GM23248 (cell line): ENCODE results near the gene SCN4A. TPM values are rescaled to one million over a fixed set of nuclear protein-coding genes. Genes with fewer than 3 reads are reported as not detected.

ENCODE experiments used
- DNase-seq: peaks from one replicate; pipeline ENCODE4 v3.0.0-alpha.2; 2015
- H2AFZ ChIP-seq: fragments of 200-600 bp; sonication (generic); 2 replicates; pipeline ENCODE4 v1.6.1; 2016; ENCODE audit warnings: antibody characterized with exemption
- H3F3A ChIP-seq: fragments of 200-600 bp; sonication (generic); 2 replicates; pipeline ENCODE4 v1.6.1; 2016; ENCODE audit warnings: mild to moderate bottlenecking, antibody characterized with exemption, mixed run types; ENCODE audit not compliant: insufficient read depth
- H3K27ac ChIP-seq: fragments of 200-600 bp; sonication (generic); 2 replicates; pipeline ENCODE4 v1.5.1; 2016; ENCODE audit warnings: mild to moderate bottlenecking
- H3K27me3 ChIP-seq: fragments of 200-600 bp; sonication (generic); replicated peaks from 2 replicates; pipeline ENCODE4 v1.6.1; 2016; ENCODE audit warnings: mild to moderate bottlenecking; ENCODE audit not compliant: insufficient read depth
- H3K36me3 ChIP-seq: fragments of 200-600 bp; sonication (generic); 2 replicates; pipeline ENCODE4 v1.6.1; 2016; ENCODE audit warnings: low read depth, mild to moderate bottlenecking
- H3K4me1 ChIP-seq: fragments of 200-600 bp; sonication (generic); 2 replicates; pipeline ENCODE4 v1.6.1; 2016; ENCODE audit warnings: mild to moderate bottlenecking; ENCODE audit not compliant: insufficient read depth
- H3K4me2 ChIP-seq: fragments of 200-600 bp; sonication (generic); one replicate; pipeline ENCODE4 v1.6.1; 2016; ENCODE audit warnings: mild to moderate bottlenecking; ENCODE audit not compliant: unreplicated experiment
- H3K4me3 ChIP-seq: fragments of 200-600 bp; sonication (generic); 2 replicates; pipeline ENCODE4 v1.5.1; 2016; ENCODE audit warnings: mild to moderate bottlenecking
- H3K79me2 ChIP-seq: fragments of 200-600 bp; sonication (generic); 2 replicates; pipeline ENCODE4 v1.6.1; 2016; ENCODE audit warnings: mild to moderate bottlenecking; ENCODE audit not compliant: insufficient read depth
- H3K9ac ChIP-seq: fragments of 200-600 bp; sonication (generic); 2 replicates; pipeline ENCODE4 v1.6.1; 2016; ENCODE audit warnings: mild to moderate bottlenecking
- H3K9me2 ChIP-seq: fragments of 200-600 bp; sonication (generic); 2 replicates; pipeline ENCODE4 v1.6.1; 2016; ENCODE audit warnings: mixed run types, mild to moderate bottlenecking, moderate library complexity; ENCODE audit not compliant: insufficient read depth
- H3K9me3 ChIP-seq: fragments of 200-600 bp; sonication (generic); one replicate; pipeline ENCODE4 v1.6.1; 2017; ENCODE audit warnings: low read depth
- H4K20me1 ChIP-seq: fragments of 200-600 bp; sonication (generic); 2 replicates; pipeline ENCODE4 v1.6.0; 2016; ENCODE audit not compliant: insufficient read depth
- EZH2 ChIP-seq: fragments of 200-600 bp; sonication (generic); IDR thresholded peaks from 2 replicates; pipeline ENCODE4 v1.6.1; 2018; ENCODE audit warnings: antibody characterized with exemption, mild to moderate bottlenecking; ENCODE audit not compliant: insufficient read depth, poor library complexity, severe bottlenecking
- EZH2phosphoT487 ChIP-seq: fragments of 200-600 bp; sonication (generic); IDR thresholded peaks from 2 replicates; pipeline ENCODE4 v1.6.1; 2018; ENCODE audit warnings: antibody characterized with exemption, moderate library complexity, mild to moderate bottlenecking, low read depth; ENCODE audit not compliant: insufficient read depth
- WGBS, 2 experiments: methylation state at CpG; one replicate each; pipeline ENCODE4 v1.1.6; 2015 to 2017; ENCODE audit warnings: low lambda C conversion rate in 2 of 2, low coverage in 1 of 2; ENCODE audit errors: missing lambda C conversion rate in 2 of 2; 5-methylcytosine and 5-hydroxymethylcytosine counted together
- in situ Hi-C: fragments of 300-500 bp; cut with MboI; formaldehyde crosslinking; loops from 2 replicates; pipeline ENCODE4 v1.15.0; 2020
- polyA plus RNA-seq: library from polyadenylated mRNA; unstranded; fragments of >200 nt; fragmentation: Nextera tagmentation; extraction: Ambion mirVana; gene quantifications from 2 replicates; pipeline ENCODE4 v1.2.1, GENCODE V29; 2016
- total RNA-seq: library from RNA; depleted of rRNA; stranded (reverse); fragments of >200 nt; shearing (Covaris generic); gene quantifications from 2 replicates; pipeline ENCODE4 v1.2.3, GENCODE V29; 2014

Gene SCN4A
- total and polyA plus RNA-seq, 2 experiments from 2014 or later, result not detected

- 77% methylated on average over 10 of the region's 10 CpGs for WGBS, 2 experiments
- H3K4me1 ChIP-seq, result peaks cover 7% of the 10 kb centered on the region
Observed at GRCh38 chr17:63969278-63969677, 3.4 kb downstream of the SCN4A start.

GRCh38 chr17:63967953-63968352 lies 4.8 kb downstream of the SCN4A start:
- no peaks in the 10 kb centered on the region for H3K4me1 ChIP-seq
- 85 to 88% methylated on average over 19 of the region's 19 CpGs for WGBS, 2 experiments
- no peaks in the 10 kb centered on the region for H3K79me2 ChIP-seq
- in situ Hi-C loops, result no loop called here
- no peaks in the 10 kb centered on the region for H3F3A ChIP-seq
- no peaks in the 10 kb centered on the region for H4K20me1 ChIP-seq
- H2AFZ ChIP-seq, result no peak overlapping the region
- no peak overlapping the region for H3K4me2 ChIP-seq
- no peak overlapping the region for H3K9ac ChIP-seq
- no peaks in the 10 kb centered on the region for H3K27me3 ChIP-seq
- no peaks in the 10 kb centered on the region for H3K9me2 ChIP-seq
- TF ChIP-seq EZH2, result no peak
- TF ChIP-seq EZH2phosphoT487, result no peak
- no peaks in the 10 kb centered on the region for H3K9me3 ChIP-seq
- DNase-seq, result no peak
- no peak overlapping the region for H3K27ac ChIP-seq
- no peaks in the 10 kb centered on the region for H3K36me3 ChIP-seq
- H3K4me3 ChIP-seq, result no peak overlapping the region

More at GRCh38 chr17:63969278-63969677, 3.4 kb downstream of the SCN4A start:
- Histone ChIP-seq H3F3A (0 out of 2 replicates have a peak, but pooled peaks cover 5% of the 10 kb centered on the region), H3K36me3 (no peaks in the 10 kb centered on the region), H4K20me1 (no peaks in the 10 kb centered on the region), H3K79me2 (no peaks in the 10 kb centered on the region), H3K4me3 (no peak overlapping the region), H2AFZ (no peak overlapping the region), H3K27ac (no peak overlapping the region), H3K4me2 (no peak overlapping the region), H3K27me3 (no peaks in the 10 kb centered on the region), H3K9ac (no peak overlapping the region), H3K9me2 (no peaks in the 10 kb centered on the region), H3K9me3 (no peaks in the 10 kb centered on the region)
- DNase-seq, result no peak
- in situ Hi-C loops, result no loop called here
- no peak for TF ChIP-seq EZH2
- no peak for TF ChIP-seq EZH2phosphoT487

- Histone ChIP-seq H2AFZ (no peak overlapping the region), H3K4me3 (no peak overlapping the region)
Observed at GRCh38 chr17:63966646-63967264, 6.0 kb downstream of the SCN4A start.

GRCh38 chr17:63963123-63963522 lies 9.6 kb downstream of the SCN4A start:
- Histone ChIP-seq H3K9me2 (no peaks in the 10 kb centered on the region), H3K4me1 (no peaks in the 10 kb centered on the region), H3F3A (no peaks in the 10 kb centered on the region), H3K4me3 (no peak overlapping the region), H3K36me3 (no peaks in the 10 kb centered on the region), H3K9me3 (no peaks in the 10 kb centered on the region), H3K9ac (no peak overlapping the region), H4K20me1 (no peaks in the 10 kb centered on the region), H3K4me2 (no peak overlapping the region), H2AFZ (no peak overlapping the region), H3K27ac (no peak overlapping the region), H3K27me3 (no peaks in the 10 kb centered on the region), H3K79me2 (no peaks in the 10 kb centered on the region)
- no peak for DNase-seq
- 89 to 90% methylated on average over 4 of the region's 4 CpGs for WGBS, 2 experiments
- in situ Hi-C loops, result no loop called here
- TF ChIP-seq EZH2, result no peak
- TF ChIP-seq EZH2phosphoT487, result no peak

More at GRCh38 chr17:63966646-63967264, 6.0 kb downstream of the SCN4A start:
- no peak overlapping the region for H3K27ac ChIP-seq
- WGBS, 2 experiments, result 51 to 56% methylated on average over 11 of the region's 11 CpGs
- in situ Hi-C loops, result no loop called here
- no peaks in the 10 kb centered on the region for H3K9me2 ChIP-seq
- H3K4me2 ChIP-seq, result no peak overlapping the region
- no peaks in the 10 kb centered on the region for H3K79me2 ChIP-seq
- H3K36me3 ChIP-seq, result no peaks in the 10 kb centered on the region
- no peaks in the 10 kb centered on the region for H3F3A ChIP-seq
- no peaks in the 10 kb centered on the region for H3K4me1 ChIP-seq
- no peak for DNase-seq
- no peaks in the 10 kb centered on the region for H4K20me1 ChIP-seq
- TF ChIP-seq EZH2phosphoT487 (no peak), EZH2 (no peak)
- no peaks in the 10 kb centered on the region for H3K9me3 ChIP-seq
- H3K9ac ChIP-seq, result no peak overlapping the region
- no peaks in the 10 kb centered on the region for H3K27me3 ChIP-seq

- H3K27me3 ChIP-seq, result no peaks in the 10 kb centered on the region
- in situ Hi-C loops, result no loop called here
- H3K9ac ChIP-seq, result no peak overlapping the region
- H3K9me3 ChIP-seq, result no peaks in the 10 kb centered on the region
- DNase-seq, result no peak
- WGBS, 2 experiments, result 47 to 51% methylated on average over 10 of the region's 10 CpGs
- no peak overlapping the region for H3K27ac ChIP-seq
- no peaks in the 10 kb centered on the region for H3K79me2 ChIP-seq
- TF ChIP-seq EZH2 (no peak), EZH2phosphoT487 (no peak)
- no peak overlapping the region for H2AFZ ChIP-seq
- H4K20me1 ChIP-seq, result no peaks in the 10 kb centered on the region
- no peaks in the 10 kb centered on the region for H3K9me2 ChIP-seq
- H3K4me3 ChIP-seq, result no peak overlapping the region
- no peaks in the 10 kb centered on the region for H3K36me3 ChIP-seq
- H3K4me2 ChIP-seq, result no peak overlapping the region
- no peaks in the 10 kb centered on the region for H3K4me1 ChIP-seq
- H3F3A ChIP-seq, result no peaks in the 10 kb centered on the region
Observed at GRCh38 chr17:63962298-63962744, 10.4 kb downstream of the SCN4A start.
